ENCODE data around the gene TEX264. TPM values are rescaled to one million over a fixed set of nuclear protein-coding genes. Genes with fewer than 3 reads are reported as not detected.

TEX264 gene
- total and polyA plus RNA-seq, 2 of the 13 experiments (the other 11 are each of a cell fraction or from before 2014, with no cell fraction given), result 35.2 to 52.1 TPM

DNA sequence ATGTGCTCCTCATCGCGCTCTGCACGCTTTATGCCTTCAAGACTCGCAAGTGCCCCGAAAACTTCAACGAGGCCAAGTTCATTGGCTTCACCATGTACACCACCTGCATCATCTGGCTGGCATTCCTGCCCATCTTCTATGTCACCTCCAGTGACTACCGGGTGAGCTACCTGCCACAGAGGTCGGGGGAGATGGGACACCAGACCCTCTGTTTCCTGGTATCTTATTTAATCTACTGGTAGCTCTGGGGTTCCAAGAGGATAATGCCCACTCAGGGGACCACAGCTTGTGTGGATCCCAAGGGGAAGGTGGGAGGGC lies 44.9 kb downstream of the TEX264 start (continued):
- TF ChIP-seq ZSCAN29 (CRISPR knock-in tag; conservative IDR thresholded peaks at IDR 0.05) (no peak), ZBTB38 (CRISPR knock-in tag; IDR thresholded peaks at IDR 0.05) (no peak)

DNA sequence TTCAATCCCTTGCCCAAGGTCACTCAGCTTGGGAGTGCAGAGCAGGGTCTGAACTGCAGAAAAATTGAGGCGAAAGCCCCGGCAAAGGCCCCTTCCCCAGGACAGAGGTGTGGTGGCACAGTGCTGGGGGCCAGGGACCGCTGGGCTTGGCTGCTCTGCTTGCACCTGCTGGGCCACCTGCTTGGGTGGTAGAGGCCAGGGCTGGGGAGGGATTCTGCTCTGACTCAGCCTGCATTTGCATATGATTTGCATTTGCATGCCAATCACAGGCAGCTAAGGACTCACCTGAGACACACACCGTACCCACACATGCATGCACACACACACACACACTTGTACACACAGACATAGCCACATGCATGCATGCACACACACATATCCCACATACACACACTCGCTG lies 45.8 kb downstream of the TEX264 start:
- Histone ChIP-seq H3K4me3 (replicated peaks in 1 of 3; ENCODE audit: insufficient read depth in 1 of 3, low read depth in 2 of 3, low read length in 3 of 3) (no peak overlapping the region), H3K4me2 (ENCODE audit: low read depth, low read length) (no peak overlapping the region), H3K79me2 (ENCODE audit: insufficient read depth, low read length) (no peaks in the 10 kb centered on the region), H3K9me3 (ENCODE audit: low read length) (no peaks in the 10 kb centered on the region), H3K9ac (ENCODE audit: insufficient read depth, low read depth, low read length) (no peak overlapping the region), H4K20me1 (ENCODE audit: insufficient read depth, low read length) (no peaks in the 10 kb centered on the region), H3K27me3 (ENCODE audit: control insufficient read depth in 1 of 2, insufficient read depth in 2 of 2, low read length in 2 of 2) (0 out of 5 replicates have a peak, but pooled peaks cover 0 to 2% of the 10 kb centered on the region in 2 experiments), H2AFZ (ENCODE audit: low read length) (no peak overlapping the region), H3K27ac (ENCODE audit: extremely low read length, insufficient read depth, low read length) (no peak overlapping the region), H3K36me3 (replicated peaks in 1 of 2; ENCODE audit: control insufficient read depth in 1 of 2, insufficient read depth in 2 of 2, low read length in 2 of 2) (no peaks in the 10 kb centered on the region), H3K4me1 (ENCODE audit: insufficient read depth, low read length) (peaks cover 29% of the 10 kb centered on the region)
- in situ Hi-C loops (cut with HindIII; ENCODE audit: extremely low pct_ligation_motif_present, low pct_unique_long_range_greater_than_20kb), result no loop called here
- FAIRE-seq (no peak), ATAC-seq (no peak), DNase-seq (ENCODE audit: low spot score) (no peak)
- WGBS (ENCODE audit: low lambda C conversion rate), result 39% methylated on average over 2 of the region's 5 CpGs
- POLR2A ChIA-PET, result no interaction called here
- no TSS peak for BruUV-seq (replicated peaks)
- no peak for TF ChIP-seq ZNF788 (CRISPR knock-in tag; IDR thresholded peaks at IDR 0.05; ENCODE audit: borderline replicate concordance)
- TF ChIP-seq HNRNPLL (IDR thresholded peaks at IDR 0.05; ENCODE audit: low read depth, low read length, poor library complexity, severe bottlenecking), result no peak
- TF ChIP-seq, protein P1, sequence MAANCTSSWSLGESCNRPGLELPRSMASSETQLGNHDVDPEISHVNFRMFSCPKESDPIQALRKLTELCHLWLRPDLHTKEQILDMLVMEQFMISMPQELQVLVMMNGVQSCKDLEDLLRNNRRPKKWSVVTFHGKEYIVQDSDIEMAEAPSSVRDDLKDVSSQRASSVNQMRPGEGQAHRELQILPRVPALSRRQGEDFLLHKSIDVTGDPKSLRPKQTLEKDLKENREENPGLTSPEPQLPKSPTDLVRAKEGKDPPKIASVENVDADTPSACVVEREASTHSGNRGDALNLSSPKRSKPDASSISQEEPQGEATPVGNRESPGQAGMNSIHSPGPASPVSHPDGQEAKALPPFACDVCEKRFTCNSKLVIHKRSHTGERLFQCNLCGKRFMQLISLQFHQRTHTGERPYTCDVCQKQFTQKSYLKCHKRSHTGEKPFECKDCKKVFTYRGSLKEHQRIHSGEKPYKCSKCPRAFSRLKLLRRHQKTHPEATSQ (CRISPR knock-in tag; IDR thresholded peaks at IDR 0.05; ENCODE audit: borderline replicate concordance), result no peak
- no peak for TF ChIP-seq IKZF4 (CRISPR knock-in tag; IDR thresholded peaks at IDR 0.05; ENCODE audit: borderline replicate concordance, low read depth, not compliant biosample characterization)
- no peak for TF ChIP-seq ZNF572 (CRISPR knock-in tag; IDR thresholded peaks at IDR 0.05)
- TF ChIP-seq, protein P2, sequence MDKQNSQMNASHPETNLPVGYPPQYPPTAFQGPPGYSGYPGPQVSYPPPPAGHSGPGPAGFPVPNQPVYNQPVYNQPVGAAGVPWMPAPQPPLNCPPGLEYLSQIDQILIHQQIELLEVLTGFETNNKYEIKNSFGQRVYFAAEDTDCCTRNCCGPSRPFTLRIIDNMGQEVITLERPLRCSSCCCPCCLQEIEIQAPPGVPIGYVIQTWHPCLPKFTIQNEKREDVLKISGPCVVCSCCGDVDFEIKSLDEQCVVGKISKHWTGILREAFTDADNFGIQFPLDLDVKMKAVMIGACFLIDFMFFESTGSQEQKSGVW (CRISPR knock-in tag; IDR thresholded peaks at IDR 0.05; ENCODE audit: borderline replicate concordance), result no peak
- TF ChIP-seq, protein P3, sequence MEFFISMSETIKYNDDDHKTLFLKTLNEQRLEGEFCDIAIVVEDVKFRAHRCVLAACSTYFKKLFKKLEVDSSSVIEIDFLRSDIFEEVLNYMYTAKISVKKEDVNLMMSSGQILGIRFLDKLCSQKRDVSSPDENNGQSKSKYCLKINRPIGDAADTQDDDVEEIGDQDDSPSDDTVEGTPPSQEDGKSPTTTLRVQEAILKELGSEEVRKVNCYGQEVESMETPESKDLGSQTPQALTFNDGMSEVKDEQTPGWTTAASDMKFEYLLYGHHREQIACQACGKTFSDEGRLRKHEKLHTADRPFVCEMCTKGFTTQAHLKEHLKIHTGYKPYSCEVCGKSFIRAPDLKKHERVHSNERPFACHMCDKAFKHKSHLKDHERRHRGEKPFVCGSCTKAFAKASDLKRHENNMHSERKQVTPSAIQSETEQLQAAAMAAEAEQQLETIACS (CRISPR knock-in tag; IDR thresholded peaks at IDR 0.05), result no peak
- intact Hi-C loops (cut with micrococcal nuclease; ENCODE audit: unreplicated experiment), result no loop called here
- CTCF ChIA-PET (ENCODE audit: low intra/inter-chr PET ratio, low total read pairs), result no interaction called here
